Hematopoietic multipotent progenitor cell (in vitro differentiated cells): ENCODE results near the gene NOP9. TPM values are rescaled to one million over a fixed set of nuclear protein-coding genes. Genes with fewer than 3 reads are reported as not detected.
A peak's percentile ranks its signal among the peaks of the same experiment; 100 is the strongest.
"Not testable (repeated sequence)": the region's sequence is repeated elsewhere in the genome, so short reads cannot be mapped to it uniquely, and the experiment has no call there.

Experiments
- DNase-seq, 3 donors: peaks; one replicate each; pipeline ENCODE4 v3.0.0-alpha.2; 2011 to 2015; ENCODE audit warnings: low read depth in 2 of 3, low spot score in 2 of 3
- total RNA-seq: library from RNA; depleted of rRNA; stranded (reverse); fragments of >200 nt; gene quantifications from one replicate; pipeline ENCODE4 v1.2.3, GENCODE V29; 2012

Gene NOP9
- total RNA-seq, 1 donor = 28.8 TPM

DNA sequence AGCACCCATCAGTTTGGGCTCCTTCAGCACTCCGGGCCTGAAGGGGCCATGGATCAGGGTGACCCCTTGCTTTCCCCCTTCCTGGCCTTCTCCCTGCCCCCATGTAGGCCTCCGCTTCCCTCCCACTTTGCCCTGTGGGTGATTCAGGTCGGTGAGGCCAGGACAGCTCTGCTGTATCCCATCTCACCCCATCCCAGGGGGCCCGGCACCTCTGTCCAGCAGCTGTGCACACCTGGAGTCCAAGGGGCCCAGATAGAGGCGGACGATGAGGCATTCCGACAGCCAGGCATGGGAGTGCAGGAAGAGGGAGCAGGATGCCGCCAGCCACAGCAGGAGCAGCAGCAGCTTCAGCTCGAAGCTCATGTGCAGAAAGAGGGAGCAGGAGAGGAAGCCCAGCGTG is 23.0 kb downstream of the NOP9 start:
- DNase-seq = no peak

- no peak for DNase-seq
These were observed 23.7 kb downstream of the NOP9 start for GRCh38 chr14:24323341-24323740.

- DNase-seq = no peak
These were observed 24.4 kb downstream of the NOP9 start for GRCh38 chr14:24324024-24324423.

DNA sequence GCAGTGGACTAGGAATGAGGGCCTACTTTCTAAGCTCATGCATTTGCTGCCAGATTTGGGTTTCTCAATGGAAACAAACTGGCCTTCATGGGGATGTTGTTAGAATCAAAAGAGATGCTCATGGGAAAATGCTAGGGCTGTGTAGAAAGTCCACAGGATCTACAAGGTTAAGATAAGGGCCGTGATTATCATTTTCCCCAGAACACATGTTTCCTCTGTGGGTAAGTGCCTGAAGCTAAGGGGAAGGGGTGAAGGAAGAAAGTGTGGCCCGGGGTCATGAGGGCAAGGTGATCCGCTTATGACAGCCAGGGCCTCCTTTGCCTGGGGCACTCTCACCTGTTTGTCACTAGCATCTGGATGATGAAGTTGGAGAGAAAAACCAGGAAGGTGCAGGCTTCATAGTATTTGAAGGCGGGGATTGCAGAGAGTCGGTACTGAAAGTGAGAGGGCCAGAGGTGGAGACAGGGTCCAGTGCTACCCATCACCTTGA is 25.4 kb downstream of the NOP9 start:
- DNase-seq = peak in 1 of 3 donors; percentile 53

DNA sequence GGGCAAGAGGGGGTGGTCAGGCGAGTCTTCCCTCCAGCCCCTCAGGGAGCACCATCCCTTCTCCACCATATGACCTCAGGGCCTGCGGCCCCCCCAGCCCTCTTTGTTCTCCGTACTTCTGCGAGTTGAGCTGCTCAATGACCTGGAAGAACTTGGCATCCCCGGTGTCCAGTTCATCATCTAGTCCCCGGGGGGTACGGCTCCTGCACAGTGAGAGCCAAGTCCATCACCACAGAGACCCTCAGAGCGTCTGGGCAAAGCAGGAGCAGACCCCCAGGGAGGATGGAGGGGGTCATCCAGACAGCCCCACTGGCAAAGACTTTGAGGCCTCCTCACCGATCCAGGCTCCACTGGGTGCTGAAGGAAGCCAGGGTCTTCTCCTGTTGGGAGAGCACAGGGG is 26.3 kb downstream of the NOP9 start:
- DNase-seq = no peak

GRCh38 chr14:24327303-24327702 is 27.7 kb downstream of the NOP9 start:
- DNase-seq = no peak

DNA sequence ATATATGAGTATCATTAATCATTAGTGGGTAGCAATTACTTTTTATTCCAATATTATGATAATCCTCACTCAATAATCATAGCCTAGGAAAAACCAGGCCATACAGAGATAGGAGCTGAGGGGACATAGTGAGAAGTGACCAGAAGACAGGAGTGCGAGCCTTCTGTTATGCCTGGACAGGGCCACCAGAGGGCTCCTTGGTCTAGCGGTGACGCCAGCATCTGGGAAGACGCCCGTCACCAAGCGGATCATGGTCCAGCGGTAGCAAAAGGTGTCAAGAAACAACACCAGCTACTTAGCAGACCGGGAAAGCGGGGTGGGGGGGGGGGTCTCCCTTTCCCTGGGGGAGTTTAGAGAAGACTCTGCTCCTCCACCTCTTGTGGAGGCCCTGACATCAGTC is 28.3 kb downstream of the NOP9 start:
- not testable (repeated sequence) for DNase-seq

GRCh38 chr14:24329073-24329663 is 29.5 kb downstream of the NOP9 start:
- no peak for DNase-seq

DNA sequence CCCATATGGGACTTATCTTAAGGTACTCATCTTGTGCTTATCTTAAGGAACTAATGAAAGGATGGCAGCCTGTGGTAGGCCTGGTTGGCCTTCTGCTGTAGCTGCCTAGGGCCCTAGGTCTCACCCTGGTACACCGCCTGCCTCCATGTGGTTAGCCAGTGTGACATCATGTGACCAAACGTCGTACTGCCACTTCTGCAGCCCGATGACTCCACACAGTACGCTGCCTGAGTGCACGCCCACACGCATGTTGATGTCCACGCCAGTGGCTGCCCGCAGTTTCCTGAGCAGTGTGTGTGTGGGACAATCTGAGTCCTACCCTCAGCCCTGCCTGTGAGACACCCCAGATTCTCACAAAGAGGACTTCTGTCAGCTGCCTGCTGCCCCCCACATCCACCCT is 30.1 kb downstream of the NOP9 start:
- DNase-seq = peak in 1 of 3 donors; percentile 71

- DNase-seq = no peak
These were observed 31.5 kb downstream of the NOP9 start for GRCh38 chr14:24330973-24331674.

DNA sequence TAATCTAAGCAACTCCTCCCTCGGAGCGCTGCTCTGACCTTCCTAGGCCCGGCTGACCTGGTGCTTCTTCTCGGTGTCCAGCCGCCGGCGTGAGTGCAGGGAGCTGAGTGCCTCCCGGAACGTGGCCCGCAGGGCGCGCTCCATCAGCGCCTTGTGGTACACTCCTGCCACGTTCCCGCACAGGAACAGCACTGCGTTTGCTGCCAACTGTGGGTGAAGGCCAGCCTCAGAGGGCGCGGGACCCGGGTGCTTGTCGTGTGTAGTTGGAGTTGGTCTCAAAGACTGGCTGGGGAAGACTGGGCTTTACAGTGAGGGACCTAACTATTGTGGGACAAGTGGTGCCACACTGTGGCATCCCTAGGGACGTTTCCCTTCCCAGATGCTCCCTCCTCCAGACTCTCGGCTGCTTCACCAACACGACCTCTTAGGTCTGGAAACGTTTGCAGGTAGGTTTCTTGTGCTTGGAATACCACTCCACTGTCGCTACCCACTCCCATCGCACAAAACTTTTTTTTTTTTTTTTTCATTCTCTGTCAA is 32.1 kb downstream of the NOP9 start:
- no peak for DNase-seq

DNA sequence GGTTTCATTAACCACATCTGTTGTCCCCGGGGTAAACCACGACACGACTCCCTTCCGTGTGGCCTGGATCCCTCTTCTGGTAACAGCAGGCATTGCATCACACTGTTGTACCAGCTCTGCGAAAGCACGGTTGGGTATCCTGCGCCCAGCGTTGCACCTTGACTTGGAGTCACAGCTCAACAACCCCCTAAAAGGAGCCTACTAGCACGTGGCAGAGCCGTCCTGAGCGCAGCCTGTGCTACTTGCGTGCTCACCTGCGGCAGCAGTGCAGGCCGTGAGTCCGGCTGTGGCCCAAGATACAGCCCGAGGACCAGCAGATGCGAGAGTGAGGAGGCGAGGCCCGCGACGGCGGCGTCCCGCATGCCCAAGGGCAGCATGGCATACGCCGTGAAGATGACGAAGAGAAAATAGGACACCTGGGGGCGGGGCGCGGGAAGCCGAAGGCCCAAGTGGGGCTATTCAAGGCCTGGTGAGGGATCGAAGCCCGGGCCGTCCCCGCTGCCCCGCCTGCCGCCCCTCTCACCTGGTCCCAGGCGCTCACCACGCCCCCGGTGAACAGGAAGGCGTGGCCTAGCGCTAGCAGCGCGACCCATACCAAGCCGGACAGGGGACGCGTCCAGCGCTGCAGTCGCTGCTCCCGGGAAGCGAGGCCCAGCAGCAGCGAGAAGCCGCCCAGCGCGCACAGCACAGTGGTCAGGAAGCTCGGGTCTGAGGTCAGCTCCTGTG is 32.8 kb downstream of the NOP9 start:
- DNase-seq = peak; percentile 73 to 93 (median 87)

- DNase-seq = peak in 1 of 3 donors; percentile 15
These were observed 35.0 kb downstream of the NOP9 start, which contains the start of gene ADCY4 for GRCh38 chr14:24334431-24335291. Gene ADCY4, minus strand, starts transcription at chr14:24335071. Its CDS starts 419 bp downstream, at chr14:24334652.

- peak in 1 of 3 donors; percentile 45 for DNase-seq
These were observed 36.0 kb downstream of the NOP9 start for GRCh38 chr14:24335461-24336171.

- no peak for DNase-seq
These were observed 37.6 kb downstream of the NOP9 start for GRCh38 chr14:24337144-24337823.

GRCh38 chr14:24337824-24338175 is 38.1 kb downstream of the NOP9 start:
- no peak for DNase-seq

DNA sequence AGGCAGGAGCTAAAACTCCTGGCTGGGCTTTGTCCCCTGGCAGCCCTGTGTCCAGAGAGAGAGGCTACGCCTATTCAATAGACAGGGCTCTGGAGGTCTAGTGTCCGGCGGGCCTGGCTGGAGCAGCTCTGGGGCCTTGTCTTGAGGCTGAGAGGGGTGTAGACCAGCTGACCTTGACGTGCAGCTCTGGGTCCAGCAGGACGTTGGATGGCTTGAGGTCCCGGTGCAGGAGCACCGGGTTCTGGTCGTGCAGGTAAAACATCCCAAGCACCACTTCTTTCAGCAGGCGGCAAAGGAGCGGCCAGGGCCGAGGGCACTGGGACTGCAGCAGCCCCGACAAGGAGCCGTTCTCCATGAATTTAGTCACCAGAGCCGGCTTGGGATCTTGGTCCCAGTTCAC is 39.2 kb downstream of the NOP9 start:
- no peak for DNase-seq

- peak; percentile 30 to 65 (median 48) for DNase-seq
These were observed 39.9 kb downstream of the NOP9 start, which contains the start of gene RIPK3 for GRCh38 chr14:24339284-24340151. Gene RIPK3, minus strand, starts transcription at chr14:24339991. Its CDS starts 165 bp downstream, at chr14:24339826.
